GM21576 (cell line): ENCODE measurements around the gene CD300LG.
"Not testable (repeated sequence)": the region's sequence is repeated elsewhere in the genome, so short reads cannot be mapped to it uniquely, and the experiment has no call there.

Experiments
- ATAC-seq: cut with Tn5 transposase; IDR thresholded peaks from one replicate; pipeline ENCODE4 v1.9.1; 2021; ENCODE audit warnings: mild to moderate bottlenecking, moderate library complexity; ENCODE audit not compliant: unreplicated experiment

The CD300LG gene

DNA sequence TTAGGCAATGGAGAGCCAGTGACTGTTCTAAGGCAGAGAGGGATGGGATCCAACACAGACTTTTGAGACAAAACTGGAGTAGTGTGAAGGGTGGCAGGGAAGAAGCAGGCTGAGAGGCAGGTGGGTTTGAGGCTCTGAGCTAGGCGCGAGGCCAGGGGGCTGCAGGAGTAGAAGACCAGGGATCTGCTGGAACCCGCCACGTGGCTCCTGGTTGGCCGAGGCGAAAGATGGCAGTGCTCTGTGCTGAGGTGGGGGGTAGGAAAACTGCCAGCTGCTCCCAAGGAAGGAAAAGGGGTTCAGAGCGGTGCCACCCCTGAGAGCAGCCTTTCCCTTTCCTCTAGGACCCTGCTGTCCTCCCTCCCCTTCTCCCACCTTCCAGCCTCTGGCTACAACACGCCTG, 5.6 kb downstream of the CD300LG start:
- no peak for ATAC-seq

DNA sequence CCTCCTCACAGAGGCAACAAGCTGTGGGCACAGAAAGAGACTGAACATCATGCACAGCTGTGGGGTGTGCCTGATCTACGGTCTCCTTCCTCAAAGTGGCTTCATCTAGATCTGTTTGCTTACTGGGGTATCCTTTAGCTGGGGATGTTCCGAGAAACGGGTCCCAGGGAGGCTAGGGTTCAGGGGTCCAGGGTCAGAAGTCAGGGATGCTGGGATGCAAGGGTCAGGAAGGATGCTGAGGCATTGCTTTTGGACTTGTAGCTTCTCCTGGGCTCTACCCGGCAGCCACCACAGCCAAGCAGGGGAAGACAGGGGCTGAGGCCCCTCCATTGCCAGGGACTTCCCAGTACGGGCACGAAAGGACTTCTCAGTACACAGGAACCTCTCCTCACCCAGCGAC, 6.6 kb downstream of the CD300LG start:
- ATAC-seq = no peak

DNA sequence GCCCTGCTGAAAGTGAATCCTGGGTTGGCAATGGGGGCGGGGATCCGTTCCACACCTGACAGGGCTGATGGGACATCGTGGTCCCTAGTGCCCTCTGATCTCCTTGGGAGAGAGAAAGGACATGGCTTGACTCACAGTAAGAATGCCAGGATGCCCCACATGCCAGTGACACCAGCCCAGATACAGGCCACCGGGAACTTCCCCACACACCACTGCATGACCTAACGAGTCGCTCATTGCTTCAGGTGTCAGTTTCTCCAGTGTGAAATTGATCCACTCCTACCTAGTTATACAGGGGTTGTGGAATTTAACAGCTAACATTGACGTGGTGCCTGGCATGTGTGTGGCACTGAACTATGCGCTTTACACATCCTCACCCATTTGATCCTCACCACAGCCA, 7.5 kb downstream of the CD300LG start:
- ATAC-seq = no peak

DNA sequence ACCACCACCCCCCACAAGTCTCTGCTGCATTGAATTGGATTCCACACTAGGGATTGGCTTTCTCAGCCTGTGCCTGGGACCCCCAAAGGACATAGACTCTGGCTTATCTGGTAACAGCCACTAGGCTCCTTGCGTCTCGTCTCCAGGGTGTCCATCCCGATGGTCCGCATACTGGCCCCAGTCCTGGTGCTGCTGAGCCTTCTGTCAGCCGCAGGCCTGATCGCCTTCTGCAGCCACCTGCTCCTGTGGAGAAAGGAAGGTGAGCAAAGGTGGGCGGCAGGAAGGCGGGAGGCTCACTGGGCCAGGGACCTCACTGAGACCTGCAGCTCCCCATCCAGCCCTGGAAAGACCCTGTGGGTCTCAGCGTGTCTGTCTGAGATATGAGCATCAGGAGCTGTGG, 8.1 kb downstream of the CD300LG start:
- ATAC-seq = no peak

DNA sequence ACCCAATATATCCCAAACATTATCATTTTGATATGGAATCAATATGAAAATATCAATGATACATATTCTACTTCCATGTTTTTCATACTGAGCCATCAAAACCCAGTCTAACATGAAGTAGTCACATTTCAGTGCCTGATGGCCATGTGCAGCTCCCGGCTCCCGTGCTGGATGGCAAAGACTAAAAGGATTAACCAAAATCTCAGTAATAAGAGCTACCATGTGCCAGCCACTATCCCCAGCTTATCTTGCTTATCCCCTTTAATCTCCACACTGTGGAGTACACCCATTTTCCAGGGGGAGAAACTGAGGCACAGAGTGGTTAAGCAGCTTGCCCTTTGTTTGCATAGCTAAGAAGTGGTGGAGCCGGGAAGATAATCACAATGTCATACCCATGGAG, 9.2 kb downstream of the CD300LG start:
- no peak for ATAC-seq

DNA sequence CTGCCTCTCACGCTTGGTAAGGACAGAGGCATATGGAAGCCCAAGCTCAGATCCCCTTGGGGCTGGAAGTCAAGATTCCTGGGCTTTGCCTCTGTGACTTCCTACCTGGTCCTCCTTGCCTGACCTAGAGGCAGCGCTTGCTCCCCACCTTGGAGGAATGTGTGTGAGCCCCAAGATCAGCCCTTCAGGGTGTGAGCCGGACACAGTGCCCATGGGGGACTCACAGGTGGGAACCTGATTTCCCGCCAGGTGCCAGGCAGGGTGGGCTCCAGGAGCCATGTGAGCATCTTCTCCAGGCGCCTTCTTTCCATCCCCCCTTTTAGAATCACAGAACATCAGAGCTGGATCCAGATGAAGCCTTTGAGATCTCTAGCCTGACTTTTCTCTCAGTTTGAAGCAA, 10.2 kb downstream of the CD300LG start:
- ATAC-seq = no peak

DNA sequence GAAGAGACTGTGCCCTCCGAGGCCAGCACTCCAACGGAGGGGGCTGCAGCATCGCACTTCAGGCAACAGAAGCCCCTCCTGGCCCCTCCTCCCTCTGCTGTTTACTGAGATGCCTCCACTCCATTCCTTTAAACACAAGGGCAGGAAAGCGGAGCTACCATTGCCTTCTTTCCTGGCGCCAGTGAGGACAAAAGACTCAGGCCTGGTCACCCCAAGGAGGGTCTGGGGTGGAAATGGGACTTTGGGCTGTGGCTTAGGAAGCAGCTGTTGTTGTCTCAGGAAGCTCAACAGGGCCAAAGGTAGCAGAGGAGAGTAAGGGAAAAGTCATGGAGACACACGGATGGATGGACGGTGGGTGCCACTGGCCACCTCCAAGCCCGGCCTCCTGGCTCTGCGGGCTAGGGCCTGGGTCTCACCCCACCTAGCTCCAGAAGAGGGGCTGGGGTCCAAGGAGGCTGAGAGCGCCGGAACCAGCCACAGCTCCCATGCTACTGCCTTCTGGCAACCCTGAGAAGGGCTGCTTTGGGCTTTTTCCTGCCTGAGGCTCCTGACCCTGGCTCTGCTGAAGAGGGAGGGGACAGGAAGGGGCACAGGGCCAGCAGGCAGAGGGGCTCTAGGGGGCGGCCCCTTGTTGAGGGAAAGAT, 11.1 kb downstream of the CD300LG start:
- ATAC-seq = no peak

DNA sequence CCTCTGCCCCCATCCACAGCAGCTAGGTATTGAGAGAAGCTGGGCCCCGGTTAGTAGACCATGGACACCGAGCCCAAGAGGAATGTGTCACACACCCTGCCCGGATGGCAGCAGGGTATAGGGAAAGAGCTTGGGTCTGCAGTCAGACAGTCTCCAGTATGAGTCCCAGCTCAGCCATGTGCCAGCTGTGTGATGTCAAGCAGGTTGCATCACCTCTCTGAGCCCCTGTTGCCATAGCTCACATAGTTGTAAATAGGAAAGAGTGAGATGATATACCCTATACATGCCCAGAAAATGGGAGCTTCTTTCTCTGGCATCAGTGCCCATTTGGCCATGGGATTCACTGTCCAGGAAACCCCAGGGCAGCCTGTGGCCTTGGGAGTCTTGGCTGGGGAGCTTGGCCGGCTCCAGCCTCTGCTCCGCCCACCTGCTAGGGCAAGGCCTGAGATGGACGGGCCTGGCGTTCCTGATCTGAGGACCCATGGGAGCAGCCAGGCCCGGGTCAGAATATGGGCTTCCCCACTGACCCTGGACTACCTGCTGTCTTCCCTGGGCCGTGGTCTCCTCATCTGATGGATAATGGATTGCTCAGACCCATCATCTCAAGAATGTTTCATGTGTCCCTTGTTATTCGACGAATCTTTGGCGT, 13.2 kb downstream of the CD300LG start:
- ATAC-seq = no peak

DNA sequence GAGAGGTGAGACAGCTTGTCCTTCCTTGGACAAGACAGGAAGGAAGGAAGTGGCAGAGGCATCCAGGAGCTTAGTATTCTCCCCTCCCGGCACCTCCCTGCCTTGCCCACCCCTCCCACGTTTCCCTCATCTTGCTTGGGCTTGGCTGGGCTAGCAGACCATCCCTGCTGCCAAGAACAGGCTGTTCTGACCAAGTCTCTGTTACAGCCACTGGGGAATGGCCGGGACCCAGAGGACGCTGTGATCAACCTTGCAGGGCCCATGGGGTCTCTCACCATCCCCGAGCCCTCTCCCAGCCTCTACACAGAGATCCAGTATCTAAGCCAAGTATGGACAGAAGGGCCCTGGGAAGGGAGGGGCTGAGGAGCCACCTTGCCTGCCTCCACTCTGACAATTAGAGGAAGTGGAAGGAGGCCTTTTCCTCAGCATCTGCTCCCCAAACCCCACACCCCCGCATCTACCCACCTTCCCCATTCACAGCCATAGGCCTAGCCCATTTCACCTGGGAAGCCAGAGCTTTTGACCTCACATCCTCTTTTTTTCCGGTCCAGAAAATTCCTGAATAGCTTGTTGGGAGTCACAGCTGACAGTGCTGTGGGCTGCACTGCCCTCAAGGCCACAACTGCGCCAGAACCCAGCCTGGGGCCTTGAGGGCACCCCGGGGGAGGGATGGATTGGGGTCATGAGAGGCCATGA, 14.1 kb downstream of the CD300LG start:
- no peak for ATAC-seq

DNA sequence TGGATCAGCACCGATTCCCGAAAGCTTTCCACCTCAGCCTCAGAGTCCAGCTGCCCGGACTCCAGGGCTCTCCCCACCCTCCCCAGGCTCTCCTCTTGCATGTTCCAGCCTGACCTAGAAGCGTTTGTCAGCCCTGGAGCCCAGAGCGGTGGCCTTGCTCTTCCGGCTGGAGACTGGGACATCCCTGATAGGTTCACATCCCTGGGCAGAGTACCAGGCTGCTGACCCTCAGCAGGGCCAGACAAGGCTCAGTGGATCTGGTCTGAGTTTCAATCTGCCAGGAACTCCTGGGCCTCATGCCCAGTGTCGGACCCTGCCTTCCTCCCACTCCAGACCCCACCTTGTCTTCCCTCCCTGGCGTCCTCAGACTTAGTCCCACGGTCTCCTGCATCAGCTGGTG, 15.0 kb downstream of the CD300LG start:
- no peak for ATAC-seq

DNA sequence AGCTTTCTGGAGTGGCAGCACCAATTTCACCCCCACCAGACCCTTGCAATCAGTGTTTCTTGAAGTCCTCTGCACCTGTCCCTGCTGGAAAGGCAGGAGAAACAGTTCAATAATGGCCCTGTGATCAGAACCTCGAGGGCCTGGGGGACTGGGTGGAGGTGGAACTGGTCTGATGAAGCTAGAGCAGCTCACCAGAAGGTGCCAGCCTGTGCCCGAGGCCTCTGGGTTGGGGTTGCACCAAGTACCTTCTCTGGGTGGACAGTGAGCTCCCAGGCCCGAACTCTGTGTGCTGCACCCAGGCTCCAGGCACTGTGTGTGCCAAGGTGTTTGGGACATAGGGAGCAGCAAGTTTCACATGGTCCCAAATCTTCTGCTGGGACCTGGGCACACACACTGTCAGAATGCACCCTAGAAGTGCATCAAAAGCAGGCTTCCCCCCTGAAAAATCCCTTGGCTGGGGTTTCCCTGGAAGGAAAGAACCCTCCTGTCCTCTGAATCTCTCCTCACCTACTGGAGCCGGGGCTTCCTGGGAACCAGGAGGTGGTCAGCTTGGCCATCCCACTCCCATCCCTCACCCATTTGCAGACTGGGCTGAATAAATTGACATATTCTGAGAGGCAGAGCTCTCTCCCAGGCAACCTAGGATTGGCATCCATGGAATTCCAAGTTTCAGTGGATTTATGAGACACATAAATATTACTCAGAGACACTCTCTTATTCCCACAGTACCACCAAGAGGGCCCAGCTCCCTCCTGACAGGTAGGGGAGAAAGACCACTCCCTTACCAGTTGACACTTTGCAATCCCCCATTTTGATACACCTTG, 17.4 kb downstream of the CD300LG start:
- no peak for ATAC-seq

DNA sequence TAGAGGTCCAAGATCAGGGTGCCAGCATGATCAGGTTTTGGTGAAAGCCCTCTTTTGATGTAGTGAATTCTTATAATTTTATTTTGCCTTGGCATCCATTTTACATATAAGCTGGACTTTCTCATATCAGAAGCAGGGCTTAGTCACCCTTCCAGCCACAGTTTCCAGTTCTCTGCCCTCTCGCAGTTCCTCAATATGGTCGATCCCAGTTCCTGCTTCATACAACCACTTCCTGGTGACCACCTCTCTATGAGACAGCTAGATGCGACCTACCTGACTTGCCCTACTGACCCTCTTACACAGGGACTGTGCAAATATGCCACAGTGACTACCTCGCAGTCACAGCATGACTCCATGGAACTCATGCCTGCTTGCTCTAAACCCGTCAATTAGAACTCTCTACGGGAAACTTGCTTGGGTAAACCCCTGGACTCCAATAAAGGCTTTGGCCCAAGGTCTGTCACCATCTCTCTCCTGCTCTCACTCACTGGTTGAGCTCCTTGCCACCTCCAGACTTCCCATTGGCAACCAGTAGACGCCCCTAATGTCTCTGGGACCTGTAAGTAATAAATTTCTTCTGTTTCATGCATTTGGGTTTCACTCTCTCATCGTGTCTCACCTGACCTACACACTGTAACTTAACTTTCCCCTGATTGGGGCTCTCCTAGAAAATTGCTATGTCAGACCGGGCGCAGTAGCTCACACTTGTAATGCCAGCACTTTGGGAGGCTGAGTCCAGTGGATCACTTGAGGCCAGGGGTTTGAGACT, 21.4 kb downstream of the CD300LG start:
- no peak for ATAC-seq

DNA sequence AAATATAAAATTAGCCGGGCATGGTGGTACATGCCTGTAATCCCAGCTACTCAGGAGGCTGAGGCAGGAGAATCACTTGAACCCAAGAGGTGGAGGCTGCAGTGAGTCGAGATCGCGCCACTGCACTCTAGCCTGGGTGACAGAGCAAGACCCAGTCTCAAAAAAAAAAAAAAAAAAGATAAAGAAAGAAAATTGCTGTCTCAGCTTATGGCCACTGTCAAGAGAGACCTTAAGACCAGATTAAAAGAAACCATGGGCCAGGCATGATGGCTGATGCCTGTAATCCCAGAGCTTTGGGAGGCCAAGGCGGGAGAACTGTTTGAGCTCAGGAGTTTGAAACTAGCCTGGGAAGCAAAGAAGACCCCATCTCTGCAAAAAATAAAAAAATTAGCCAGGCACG, 22.1 kb downstream of the CD300LG start:
- not testable (repeated sequence) for ATAC-seq

DNA sequence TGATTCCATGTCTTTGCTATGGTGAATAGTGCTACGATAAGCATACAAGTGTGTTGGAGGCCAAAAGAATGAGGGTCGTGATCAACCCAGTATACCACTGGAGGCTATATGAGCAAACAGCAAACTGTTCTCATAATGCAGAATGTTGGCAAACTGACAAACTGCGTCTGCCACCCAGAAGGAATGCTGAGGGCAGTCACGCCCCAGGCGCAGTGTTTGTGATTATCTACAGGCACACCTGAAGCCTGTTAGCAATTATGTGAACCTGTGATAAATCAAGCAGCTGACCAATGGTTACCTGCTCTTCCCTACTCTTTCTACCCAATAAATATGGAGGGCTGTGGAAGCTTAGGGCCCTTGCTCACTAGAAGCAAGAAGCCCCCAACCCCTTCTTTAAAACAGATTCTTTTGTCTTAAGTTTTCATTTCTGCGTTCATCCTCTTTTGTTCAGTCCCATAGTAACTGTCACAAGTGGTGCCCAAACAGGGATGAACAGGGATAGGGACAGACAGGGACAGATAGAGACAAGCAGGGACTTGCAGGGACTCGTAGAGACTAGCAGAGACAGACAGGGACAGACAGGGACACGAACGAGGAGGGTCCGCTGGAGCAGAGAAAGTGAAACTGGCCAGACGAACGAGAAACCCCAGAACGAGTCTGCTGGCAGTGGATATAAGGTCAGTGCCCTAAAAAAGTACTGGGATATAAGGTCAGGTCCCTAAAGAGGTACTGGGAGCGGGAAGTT, 25.1 kb downstream of the CD300LG start:
- ATAC-seq = no peak

DNA sequence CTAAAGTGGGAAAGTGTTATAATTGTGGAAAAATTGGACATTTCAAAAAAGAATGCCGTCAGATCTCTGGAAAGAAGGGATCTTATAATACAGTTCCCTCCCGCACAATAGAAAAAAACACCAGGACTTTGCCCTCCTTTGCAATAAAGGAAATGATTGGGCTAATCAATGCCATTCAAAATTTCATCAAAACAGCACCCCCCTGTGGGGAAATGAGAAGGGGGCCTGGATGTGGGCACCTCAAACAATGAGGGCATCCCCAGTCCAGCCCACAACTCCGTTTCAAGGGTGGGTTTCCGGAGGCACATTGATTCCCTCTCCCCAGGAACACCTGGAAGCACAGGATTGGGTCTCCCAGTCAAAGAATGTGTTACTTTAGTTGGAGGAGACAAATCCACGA, 26.1 kb downstream of the CD300LG start:
- ATAC-seq = no peak

DNA sequence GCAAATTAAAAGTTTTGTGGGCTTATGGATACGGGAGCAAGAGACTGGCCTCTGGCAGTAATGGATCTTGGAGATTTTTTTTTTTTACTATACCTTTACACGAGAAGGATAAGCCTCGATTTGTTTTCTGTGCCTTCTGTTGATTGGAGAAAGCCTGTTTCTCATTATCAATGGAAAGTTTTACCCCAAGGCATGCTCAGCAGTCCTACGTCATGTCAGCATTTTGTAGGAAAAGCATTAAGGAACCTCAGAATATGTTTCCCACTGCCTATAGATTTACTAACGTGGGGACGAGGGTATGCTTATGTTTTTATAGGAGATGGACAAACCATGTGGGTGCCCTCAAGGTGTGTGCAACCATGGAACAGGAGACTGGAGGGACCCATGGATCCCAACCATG, 26.8 kb downstream of the CD300LG start:
- ATAC-seq = no peak

DNA sequence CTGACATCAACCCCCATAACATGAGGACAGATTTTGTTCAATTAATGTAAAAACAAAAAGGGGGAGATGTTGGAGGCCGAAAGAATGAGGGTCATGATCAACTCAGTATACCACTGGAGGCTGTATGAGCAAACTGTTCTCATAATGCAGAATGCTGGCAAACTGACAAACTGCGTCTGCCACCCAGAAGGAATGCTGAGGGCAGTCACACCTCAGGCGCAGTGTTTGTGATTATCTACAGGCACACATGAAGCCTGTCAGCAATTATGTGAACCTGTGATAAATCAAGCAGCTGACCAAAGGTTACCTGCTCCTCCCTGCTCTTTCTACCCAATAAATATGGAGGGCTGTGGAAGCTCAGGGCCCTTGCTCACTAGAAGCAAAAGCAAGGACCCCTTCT, 27.3 kb downstream of the CD300LG start:
- no peak for ATAC-seq

DNA sequence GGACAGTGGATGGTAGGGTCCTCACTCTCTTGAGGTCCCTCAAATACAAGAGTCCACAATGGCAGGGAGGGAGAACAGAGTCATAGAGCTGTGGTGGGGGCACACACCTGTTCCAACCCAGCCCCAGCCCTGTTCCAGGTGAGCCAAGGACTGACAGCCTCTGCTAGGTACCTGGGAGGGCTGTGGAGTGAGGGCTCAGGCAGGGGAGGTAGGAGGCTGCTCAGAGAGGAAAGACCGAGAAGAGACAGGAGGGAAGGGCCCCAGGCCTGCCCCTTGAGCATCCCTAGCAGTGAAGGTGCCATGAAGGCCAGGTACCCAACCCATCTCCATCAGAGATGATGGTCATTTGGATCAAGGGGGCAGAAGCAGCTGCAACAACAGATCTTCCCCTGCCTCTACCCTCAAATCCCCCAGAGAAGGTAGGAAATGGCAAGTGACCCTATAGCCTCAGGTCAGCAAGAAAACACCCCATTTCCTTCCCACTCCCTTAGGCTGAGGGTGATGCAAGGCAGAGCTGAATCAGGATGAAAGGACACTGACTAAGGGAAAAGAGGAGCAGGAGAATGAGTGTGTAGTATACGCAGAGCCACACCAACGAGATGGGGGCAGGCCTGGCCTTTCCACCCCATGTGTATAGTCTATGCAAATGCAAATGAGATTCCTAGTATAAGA, 28.6 kb downstream of the CD300LG start:
- ATAC-seq = no peak

DNA sequence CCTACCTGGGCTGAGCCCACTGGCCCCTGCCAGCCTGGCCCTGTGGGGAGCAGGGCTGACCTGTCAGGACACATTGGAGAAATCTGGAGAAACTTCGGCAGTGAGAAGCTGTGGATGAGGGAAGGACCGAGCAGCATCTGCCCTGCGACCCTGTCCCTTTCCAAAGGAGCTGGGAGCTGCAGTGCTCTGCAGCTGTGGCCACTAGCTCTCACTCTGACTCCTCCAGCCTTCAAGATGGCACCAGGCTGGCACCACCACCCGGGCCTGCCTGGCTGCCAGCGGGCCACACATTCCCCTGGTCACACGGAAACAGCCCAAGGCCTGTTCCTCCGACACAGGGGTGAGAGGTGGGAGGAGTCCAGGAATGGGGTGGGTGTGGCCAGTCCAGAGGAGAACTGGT, 30.1 kb downstream of the CD300LG start:
- no peak for ATAC-seq
